ENCODE data around the gene LRP11. TPM values are rescaled to one million over a fixed set of nuclear protein-coding genes. Genes with fewer than 3 reads are reported as not detected.

LRP11 gene
- total RNA-seq, 1 donor from 2014 or later = 17.8 TPM

DNA sequence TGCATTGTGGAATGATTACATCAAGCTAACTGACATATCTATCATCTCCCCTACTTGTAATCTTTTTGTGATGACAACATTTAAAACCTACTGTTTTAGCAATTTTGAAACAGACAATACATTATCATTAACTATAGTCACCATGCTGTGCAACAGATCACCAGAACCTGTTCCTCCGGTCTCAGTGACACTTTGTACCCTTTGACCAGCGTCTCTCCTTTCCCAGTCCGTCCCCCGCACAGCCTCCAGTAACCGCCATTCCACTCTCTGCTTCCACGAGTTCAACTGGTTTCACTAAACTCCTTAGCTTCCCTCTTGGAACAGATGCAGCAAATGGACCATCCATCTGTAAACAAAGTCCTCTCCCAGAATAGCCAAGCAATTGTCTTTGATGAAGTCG is 21.8 kb downstream of the LRP11 start:
- Mint-ChIP-seq H3K27ac (no peak overlapping the region), H3K27me3 (ENCODE audit: low read depth) (no peaks in the 10 kb centered on the region)

DNA sequence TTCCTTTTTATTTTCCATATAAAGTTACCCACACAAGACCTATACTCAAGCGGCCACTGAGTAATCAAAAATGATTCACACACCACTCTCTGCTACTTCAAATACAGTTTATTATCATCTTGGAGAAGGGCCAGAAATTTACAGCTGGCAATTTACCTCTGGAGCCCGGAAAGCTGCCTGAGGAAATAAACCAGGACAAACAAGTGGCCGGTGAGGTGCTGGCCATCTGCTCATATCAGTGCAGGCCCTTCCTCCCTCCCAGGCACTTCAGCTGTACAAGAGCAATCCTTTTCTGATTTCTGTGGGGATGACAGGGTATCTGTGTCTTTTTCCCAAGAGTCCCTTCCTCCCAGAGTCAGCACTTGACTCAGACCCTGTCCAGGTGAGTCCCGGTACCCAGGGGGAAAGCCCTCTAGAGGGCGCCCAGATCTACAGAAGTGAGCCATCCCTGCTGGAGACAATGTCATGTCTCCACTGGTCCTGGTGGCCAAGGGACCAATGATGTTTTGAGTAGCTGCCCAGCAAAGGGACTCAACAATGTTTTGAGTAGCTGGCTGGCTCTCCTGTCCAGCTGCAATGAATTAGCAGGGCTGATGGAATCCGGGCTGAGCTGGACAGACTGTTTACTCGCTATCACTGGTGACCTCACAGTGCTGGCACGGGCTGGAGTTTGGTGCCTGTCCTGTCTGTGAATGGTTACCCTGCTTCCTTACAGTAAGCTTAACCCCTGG is 23.6 kb downstream of the LRP11 start:
- no peak for DNase-seq (ENCODE audit: low spot score in 2 of 2, unreplicated experiment in 2 of 2)
- no peak overlapping the region for H3K4me3 Mint-ChIP-seq
- peaks cover 10% of the 10 kb centered on the region for H3K4me1 Mint-ChIP-seq
- H3K36me3 Mint-ChIP-seq = peaks cover 8% of the 10 kb centered on the region
- TF ChIP-seq, protein P1, sequence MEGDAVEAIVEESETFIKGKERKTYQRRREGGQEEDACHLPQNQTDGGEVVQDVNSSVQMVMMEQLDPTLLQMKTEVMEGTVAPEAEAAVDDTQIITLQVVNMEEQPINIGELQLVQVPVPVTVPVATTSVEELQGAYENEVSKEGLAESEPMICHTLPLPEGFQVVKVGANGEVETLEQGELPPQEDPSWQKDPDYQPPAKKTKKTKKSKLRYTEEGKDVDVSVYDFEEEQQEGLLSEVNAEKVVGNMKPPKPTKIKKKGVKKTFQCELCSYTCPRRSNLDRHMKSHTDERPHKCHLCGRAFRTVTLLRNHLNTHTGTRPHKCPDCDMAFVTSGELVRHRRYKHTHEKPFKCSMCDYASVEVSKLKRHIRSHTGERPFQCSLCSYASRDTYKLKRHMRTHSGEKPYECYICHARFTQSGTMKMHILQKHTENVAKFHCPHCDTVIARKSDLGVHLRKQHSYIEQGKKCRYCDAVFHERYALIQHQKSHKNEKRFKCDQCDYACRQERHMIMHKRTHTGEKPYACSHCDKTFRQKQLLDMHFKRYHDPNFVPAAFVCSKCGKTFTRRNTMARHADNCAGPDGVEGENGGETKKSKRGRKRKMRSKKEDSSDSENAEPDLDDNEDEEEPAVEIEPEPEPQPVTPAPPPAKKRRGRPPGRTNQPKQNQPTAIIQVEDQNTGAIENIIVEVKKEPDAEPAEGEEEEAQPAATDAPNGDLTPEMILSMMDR (IDR thresholded peaks at IDR 0.05; ENCODE audit: unreplicated experiment) = no peak
- no peak overlapping the region for H3K27ac Mint-ChIP-seq
- H3K27me3 Mint-ChIP-seq (ENCODE audit: low read depth) = no peaks in the 10 kb centered on the region
- H3K9me3 Mint-ChIP-seq = no peaks in the 10 kb centered on the region

More for the DNA sequence above, 21.8 kb downstream of the LRP11 start:
- no peak for DNase-seq (ENCODE audit: low spot score in 2 of 2, unreplicated experiment in 2 of 2)
- Mint-ChIP-seq H3K36me3 (peaks cover 8% of the 10 kb centered on the region), H3K4me3 (no peak overlapping the region), H3K4me1 (peaks cover 22% of the 10 kb centered on the region), H3K9me3 (no peaks in the 10 kb centered on the region)
- TF ChIP-seq, protein P1 (IDR thresholded peaks at IDR 0.05; ENCODE audit: unreplicated experiment) = no peak

DNA sequence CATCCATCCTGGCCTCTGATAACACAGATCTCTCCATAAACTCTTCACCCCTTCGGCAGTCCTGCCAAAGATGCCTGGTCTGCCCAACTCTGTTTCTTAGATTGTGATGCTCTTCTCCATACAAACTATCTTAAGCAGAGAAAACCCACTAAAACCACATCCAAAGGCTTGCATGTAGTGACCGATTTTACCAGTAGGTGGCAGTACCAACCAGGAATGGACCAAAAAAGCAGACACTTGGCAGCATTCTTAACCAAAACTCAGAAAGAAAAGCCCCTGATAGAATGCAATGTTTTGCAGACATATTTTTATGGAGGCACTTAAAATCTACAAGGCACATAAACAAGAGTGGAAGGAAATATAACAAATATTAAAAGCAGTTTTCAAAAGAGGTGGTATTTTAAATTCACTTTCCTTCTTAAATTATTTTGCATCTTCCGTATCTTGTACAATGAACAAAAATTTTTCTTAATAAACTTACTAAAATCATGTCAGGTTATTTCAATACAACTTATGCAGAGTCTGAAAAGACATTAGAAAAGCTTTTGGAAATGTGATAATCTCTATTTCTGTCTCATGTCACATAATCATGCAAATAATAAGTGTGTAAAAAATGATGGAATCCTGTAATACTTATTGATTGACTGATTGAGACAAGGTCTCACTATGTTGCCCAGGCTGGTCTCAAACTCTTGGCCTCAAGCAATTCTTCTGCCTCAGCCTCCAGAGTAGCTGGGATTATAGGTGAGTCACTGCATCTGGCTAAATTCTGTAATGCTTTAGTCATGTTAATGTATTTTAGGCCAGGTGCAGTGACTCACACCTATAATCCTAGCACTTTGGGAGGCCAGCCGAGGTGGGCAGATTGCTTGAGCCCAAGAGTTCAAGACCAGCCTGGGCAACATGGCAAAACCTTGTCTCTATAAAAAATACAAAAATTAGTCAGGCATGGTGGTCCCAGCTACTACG is 29.4 kb downstream of the LRP11 start:
- H3K27ac Mint-ChIP-seq = no peak overlapping the region
- TF ChIP-seq, protein P1 (IDR thresholded peaks at IDR 0.05; ENCODE audit: unreplicated experiment) = peak; percentile 97
- DNase-seq (ENCODE audit: low spot score in 2 of 2, unreplicated experiment in 2 of 2) = peak in 1 of 2 experiments; percentile 85
- H3K9me3 Mint-ChIP-seq = no peaks in the 10 kb centered on the region
- peaks cover 13% of the 10 kb centered on the region for H3K36me3 Mint-ChIP-seq
- no peak overlapping the region for H3K4me3 Mint-ChIP-seq
- H3K27me3 Mint-ChIP-seq (ENCODE audit: low read depth) = no peaks in the 10 kb centered on the region
- no peaks in the 10 kb centered on the region for H3K4me1 Mint-ChIP-seq

DNA sequence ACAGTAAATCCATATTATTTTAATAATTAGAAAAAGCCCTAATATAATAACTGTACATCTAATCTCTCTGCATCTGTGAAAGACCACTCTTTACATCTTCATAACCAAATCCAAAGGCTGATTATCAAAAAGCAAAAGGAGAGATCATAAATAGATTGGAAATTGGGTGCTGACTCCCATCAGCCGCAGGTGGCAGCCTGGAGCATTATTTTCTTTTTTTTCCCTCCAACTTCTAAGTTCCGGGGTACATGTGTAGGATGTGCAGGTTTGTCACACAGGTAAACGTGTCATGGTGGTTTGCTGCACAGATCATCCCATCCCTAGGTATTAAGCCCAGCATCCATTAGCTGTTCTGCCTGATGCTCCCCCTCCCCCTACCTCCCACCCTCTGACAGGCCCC is 30.5 kb downstream of the LRP11 start:
- Mint-ChIP-seq H3K27me3 (ENCODE audit: low read depth) (no peaks in the 10 kb centered on the region), H3K27ac (no peak overlapping the region), H3K9me3 (no peaks in the 10 kb centered on the region), H3K4me1 (no peaks in the 10 kb centered on the region), H3K36me3 (peaks cover 13% of the 10 kb centered on the region), H3K4me3 (no peak overlapping the region)
- no peak for DNase-seq (ENCODE audit: low spot score in 2 of 2, unreplicated experiment in 2 of 2)
- TF ChIP-seq, protein P1 (IDR thresholded peaks at IDR 0.05; ENCODE audit: unreplicated experiment) = no peak

GRCh38 chr6:149831308-149831820 is 32.8 kb downstream of the LRP11 start:
- no peak overlapping the region for H3K4me3 Mint-ChIP-seq
- no peaks in the 10 kb centered on the region for H3K9me3 Mint-ChIP-seq
- TF ChIP-seq, protein P1 (IDR thresholded peaks at IDR 0.05; ENCODE audit: unreplicated experiment) = no peak
- peaks cover 13% of the 10 kb centered on the region for H3K36me3 Mint-ChIP-seq
- DNase-seq (ENCODE audit: low spot score in 2 of 2, unreplicated experiment in 2 of 2) = no peak
- no peak overlapping the region for H3K27ac Mint-ChIP-seq
- H3K4me1 Mint-ChIP-seq = no peaks in the 10 kb centered on the region
- no peaks in the 10 kb centered on the region for H3K27me3 Mint-ChIP-seq (ENCODE audit: low read depth)
